NCI-H2227 treated with DMSO at 0.1 percent for 48 hours (cell line): ENCODE data around the gene SLC27A3.
"Not testable (repeated sequence)": the region's sequence is repeated elsewhere in the genome, so short reads cannot be mapped to it uniquely, and the experiment has no call there.

Experiments
- DNase-seq: peaks from one replicate; lab custom pipeline; 2025; lab: John Stamatoyannopoulos, UW

SLC27A3 gene

DNA sequence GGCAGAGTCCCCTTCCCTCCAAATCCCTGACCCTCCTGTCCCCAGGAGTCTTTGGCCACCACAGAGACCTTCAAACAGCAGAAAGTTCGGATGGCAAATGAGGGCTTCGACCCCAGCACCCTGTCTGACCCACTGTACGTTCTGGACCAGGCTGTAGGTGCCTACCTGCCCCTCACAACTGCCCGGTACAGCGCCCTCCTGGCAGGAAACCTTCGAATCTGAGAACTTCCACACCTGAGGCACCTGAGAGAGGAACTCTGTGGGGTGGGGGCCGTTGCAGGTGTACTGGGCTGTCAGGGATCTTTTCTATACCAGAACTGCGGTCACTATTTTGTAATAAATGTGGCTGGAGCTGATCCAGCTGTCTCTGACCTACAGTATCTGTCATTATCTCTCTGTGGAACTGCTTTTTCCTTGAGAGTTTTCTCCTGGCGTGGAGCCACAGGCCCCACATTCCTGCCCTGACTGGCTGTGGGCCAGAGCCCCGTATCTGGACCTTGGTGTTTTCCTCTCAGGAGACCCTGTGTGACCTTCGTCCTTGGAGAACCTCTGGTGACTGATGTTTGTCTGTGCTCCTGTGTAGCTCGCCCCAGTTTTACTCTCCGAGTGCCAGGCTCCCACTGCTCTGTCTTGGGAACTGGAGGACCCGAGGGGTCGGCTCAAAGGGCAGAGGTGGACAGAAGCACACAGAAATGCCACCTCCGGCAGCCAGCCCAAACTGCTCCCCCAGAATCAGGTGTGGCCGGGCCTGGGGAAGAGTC lies 4.8 kb downstream of the SLC27A3 start:
- no peak for DNase-seq

DNA sequence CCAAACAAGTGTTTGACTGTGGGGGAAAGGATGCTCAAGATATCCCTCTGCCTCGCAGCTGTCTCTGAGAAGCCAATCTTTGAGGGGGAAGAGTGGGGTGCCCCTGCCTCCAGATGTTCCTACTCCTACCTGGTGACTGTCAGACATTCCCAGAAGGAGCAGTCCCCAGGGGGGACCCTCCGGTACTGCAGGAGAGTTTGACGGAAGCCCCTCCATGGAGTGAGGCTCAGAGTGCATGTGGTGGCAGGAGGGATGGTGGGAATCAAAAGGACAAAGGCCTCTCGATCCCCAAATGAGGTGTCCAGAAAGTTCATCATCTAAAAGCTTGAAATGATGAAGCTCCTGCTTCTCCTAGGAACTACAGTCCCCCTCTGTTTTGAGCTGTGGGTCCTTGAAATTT lies 5.3 kb downstream of the SLC27A3 start:
- DNase-seq = no peak

DNA sequence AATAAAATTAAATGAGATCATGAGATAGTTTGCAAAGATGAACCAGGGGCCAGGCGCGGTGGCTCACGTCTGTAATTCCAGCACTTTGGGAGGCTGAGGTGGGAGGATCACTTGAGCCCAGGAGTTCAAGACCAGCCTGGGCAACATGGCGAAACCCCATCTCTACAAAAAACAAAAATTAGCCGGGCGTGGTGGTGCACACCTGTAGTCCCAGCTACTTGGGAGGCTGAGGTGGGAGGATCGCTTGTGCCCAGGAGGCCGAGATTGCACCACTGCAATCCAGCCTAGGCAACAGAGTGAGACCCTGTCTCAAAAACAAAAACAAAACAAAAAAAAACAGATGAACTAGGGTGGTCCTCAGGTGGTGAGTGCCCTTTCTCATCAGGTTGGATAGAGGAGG lies 7.4 kb downstream of the SLC27A3 start:
- DNase-seq = not testable (repeated sequence)

DNA sequence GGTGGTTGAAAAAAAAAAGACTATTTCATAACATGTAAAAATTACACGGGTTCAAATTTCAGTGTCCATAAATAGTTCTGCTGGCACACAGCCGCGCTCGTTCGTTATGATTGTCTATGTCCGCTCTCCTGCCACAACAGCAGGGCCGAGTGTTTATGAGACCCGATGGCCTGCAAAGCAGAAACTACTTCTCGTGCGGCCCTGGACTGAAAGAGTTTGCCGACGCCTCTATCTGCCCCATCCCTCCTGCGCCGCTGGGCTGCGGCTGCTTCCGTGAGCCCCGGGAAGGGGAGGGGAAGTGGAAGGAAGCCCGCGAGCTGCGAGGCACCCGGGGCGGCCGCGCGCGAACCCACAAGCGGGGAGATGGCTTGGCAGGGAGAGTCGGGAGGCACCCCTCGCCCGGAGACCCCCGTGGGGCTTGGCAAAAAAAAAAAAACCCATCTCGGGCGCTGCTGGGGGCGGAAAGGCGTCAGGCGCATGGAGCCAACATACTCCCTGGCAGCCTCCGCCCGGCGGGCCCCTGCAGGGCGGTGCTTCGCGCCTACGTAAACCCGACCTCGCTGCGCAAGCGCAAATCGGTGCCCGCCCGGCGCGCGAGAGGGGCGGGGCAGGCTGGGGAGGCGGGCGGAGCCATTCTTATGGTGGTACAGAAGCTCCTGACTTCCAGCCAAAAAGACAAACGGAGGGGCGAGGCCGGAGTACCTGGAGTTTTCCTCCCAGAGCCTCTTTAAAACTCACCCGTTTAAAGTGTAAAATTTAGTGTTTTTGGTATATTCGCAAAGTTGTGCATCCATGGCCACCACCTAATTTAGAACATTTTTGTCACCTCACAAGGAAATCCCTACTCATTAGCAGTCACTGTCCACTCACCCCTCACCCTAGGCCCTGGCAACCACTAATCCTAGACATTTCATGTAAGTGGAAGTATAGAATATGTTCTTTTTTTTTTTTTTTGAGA lies 8.3 kb downstream of the SLC27A3 start:
- DNase-seq = peak; percentile 93

DNA sequence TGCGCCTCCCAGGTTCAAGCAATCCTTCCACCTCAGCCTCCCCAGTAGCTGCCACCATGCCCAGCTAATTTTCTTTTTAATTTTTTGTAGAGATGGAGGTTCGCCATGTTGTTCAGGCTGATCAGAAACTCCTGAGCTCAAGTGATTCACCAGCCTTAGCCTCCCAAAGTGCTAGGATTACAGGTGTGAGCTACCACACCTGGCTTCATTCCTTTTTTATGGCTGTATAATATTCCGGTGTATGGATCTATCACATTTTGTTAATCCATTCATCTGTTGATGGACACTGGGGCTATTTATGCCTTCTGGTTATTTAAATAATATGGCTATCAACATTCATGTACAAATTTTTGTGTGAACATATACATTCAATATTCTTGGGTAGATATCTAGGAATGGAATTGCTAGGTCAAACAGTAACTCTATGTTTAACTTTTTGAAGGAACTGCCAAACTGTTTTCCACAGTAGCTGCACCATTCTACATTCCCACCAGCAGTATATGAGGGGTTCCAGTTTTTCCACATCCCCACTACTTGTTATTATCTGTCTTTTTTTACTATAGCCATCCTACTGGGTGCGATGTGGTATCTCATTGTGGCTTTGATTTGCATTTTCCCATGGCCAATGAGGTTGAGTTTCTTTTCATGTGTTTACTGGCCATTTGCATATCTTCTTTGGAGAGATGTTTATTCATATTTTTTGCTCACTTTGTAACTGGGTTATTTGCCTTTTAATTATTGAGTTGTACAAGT lies 11.0 kb downstream of the SLC27A3 start:
- no peak for DNase-seq

DNA sequence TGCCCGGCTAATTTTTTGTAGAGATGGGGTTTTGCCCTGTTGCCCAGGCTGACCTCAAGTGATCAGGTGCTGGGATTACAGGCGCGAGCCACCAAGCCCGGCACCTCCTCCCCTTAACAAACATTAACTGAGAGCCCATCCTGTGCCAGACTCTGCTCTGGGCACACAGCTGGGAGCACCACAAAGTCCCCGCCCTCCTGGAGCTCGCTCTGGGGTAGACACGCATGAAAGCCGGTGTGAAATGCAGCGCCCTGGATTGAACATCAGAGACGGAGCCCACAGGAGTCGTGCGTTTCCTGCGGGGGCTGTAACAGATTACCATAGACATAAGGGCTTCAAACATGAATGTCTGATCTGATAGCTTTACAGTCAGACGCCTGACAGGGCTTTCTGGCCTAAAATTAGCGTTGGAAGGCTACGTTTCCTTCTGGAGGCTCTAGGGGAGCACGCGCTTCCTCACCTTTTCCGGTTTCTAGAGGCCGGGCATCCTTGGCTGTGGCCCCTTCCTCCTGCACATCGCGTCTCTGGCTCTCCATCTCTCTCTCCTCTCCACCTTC lies 14.3 kb downstream of the SLC27A3 start:
- DNase-seq = no peak

DNA sequence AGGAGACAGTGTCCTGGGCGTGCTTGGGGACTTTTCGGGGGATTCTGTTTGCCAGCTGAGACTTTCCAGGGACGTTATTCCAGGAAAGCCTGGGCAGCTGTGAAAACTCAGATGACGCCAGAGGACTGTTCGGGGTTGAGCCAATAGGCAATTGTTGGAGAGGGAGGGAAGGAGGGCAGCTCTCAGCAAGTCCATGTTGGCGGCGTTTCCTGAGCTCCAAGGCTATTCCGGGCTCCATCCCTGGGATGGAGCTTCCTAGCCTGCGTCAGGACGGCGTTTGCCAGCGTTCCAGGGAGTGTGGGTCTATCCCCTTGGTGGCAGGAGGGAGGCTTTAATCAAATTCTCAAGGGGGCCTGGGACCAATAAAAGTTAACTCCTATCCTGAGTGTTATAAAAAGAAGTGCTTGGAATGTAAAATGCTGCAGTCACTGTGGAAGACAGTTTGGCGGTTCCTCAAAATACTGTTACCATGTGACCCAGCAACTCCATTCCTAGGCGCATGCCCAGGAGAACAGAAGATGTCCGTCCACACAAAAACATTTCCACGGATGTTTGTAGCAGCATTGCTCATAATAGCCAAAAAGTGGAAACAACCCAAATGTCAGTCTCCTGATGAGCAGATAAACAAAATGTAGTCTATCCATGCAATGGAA lies 15.2 kb downstream of the SLC27A3 start:
- no peak for DNase-seq

DNA sequence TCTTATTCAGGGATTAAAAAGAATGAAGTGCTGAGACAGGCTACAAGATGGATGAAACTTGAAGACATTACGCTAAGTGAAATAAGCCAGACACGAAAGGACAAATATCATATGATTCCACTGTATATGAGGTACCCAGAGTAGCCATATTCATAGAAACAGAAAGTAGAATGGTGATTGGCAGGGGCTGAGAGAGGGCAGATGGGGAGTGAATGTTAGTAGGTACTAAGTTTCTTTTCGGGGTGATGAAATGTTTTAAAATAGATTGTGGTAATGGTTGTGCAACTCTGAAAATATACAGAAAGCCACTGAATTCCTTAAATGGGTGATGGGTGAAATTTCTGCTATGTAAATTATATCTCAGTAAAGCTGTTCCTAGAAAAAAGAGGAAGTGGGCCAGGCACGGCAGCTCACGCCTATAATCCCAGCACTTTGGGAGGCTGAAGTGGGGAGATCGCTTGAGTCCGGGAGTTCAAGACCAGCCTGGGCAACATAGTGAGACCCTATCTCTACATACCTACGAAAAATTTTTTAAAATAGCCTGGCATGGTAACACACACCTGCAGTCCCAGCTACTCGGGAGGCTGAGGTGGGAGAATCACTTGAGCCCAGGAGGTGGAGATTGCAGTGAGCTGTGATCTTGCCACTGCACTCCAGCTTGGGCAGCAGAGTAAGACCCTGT lies 15.9 kb downstream of the SLC27A3 start:
- DNase-seq = no peak

DNA sequence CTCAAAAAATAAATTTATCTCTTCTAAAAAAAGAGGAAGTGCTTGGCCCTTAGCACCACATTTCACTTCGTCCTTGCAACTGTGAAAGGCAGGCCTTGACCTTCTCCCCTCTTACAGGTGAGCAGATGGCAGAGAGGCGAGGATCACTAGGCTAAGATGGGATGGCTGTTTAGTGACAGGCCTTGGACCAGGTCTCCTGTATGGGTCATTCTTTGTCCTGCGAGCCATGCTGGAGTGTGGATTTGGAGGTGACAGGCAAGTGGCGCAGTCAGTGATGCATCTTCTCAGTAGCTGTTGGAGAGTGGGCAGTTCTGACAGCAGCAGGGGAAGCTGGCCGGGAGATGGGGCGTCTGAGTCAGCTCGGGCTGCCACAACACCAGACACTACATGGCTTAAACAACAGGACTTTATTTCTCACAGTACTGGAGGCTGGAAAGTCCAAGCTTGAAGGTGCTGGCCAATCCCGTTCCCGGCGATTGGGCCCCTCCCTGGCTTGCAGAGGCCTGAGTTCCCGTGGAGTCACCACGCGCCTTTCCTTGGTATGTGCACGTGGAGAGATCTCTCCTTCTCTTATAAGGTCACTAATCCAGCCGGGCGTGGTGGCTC lies 16.5 kb downstream of the SLC27A3 start:
- DNase-seq = no peak

DNA sequence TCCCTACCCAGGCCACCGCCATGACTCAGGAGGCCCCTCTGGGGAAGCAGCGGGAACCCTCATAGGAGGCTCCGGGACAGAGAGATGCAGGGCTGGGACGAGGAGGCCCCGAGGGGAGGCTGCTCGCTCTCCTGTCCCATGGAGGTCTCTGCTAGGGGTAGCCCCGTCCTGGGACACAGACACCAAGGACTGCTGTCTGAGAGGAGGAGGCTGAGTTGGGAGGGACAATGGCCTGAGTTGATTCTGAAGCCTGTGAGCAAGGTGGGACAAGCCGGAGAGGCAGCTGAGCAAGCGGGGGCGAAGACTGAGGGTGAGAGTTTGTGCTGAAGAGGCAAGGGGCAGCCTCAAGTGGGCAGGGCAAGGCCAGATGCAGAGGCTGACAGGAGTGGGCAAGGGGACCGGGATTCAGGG lies 17.4 kb downstream of the SLC27A3 start:
- no peak for DNase-seq

DNA sequence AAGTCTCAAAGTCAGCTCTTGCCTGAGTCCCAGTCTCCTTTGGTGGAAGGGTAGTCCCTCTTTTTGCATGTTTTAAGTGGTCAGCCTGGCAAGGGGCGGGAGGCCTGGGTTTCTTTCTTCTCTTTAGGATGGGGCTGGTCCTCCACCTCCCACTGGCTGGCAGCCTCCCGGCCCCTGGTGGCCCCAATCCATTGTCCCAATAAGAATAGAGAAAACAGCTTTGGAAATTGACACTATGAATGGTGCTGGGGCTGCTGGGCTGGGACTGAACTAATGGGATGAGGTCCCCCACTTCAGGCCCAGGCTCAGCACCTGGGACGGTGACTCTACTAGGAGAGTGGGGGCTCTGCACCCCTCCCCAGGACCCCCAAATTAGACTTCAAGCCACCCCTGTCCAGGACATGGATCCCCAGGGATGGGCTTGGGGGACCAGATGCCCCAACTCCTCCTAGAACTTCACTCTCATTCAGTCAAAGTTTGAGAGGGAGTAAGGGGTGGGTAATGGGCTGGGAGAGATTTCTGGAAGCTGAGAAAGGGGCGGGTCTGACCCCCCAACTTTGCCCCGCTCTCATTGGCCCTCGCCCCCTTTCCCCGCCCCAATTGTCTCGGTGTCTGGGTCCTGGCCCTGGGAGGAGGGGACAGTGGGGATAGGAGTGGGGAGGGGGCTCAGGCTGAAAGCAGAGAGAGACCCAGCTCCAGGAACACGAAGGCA lies 18.2 kb downstream of the SLC27A3 start:
- no peak for DNase-seq

DNA sequence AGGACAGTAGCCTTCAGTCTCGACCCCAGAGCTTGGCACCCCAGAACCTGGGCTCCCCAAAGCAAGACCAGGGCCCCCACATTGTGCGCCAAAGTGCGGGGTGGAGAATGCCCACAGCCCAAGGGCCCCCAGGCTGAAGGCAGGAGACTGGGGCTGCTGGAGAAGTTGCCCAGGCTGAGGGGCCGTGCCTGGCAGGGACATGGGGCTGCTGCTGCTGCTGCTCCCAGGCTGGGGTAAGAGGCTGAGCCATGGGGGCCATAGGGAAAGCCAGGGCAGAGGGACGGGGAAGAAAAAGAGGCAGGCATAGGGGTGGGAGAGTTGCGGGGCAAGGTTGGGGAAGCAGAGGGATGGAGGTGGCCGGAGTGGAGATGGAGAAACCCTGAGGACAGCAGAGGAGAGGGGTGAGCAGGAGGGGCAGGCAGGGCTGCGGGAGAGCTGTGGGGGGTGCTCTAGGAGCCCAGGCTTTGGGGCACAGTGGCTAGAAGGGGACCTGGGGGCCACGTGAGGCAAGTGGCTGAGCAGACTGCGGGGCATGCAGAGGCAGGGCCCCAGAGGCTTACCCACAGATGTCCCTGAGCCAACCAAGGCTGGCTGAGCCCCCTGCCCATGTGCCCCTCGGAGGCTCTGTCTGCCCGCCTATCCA lies 18.9 kb downstream of the SLC27A3 start:
- no peak for DNase-seq

DNA sequence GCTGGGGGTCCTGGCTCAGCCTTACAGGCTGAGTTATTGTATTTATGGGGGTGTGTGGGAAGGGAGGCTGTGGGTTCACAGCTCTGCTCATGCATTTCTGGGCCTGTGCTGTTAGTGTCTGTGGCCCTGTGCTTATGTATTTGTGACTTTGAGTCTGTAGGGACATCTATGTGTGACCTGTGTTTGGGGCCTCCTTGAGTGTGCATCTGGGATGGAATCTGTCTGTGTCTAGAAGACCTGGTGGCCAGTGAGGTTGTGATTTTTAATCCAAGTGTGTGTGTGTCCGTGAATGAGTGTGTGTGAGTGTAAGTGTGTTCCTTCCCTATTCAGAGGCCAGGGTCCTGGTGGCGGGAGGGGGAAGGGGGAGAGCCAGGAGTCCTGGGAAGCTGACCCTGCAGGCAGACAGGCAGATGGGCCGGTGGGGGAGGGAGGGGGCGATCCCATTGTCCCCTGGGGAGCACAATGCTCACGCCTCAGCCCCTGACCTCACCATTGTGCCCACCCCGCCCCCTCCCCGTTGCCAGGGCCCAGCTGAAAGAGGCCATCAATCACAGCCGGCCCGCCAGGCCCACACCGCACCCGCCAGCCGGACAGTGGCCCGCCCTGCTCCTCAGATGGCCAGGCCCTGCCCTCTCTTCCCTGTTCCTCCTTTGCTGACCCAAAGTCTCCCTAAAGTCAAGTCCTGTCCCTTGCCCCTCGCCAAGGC lies 19.6 kb downstream of the SLC27A3 start:
- peak; percentile 25 for DNase-seq

DNA sequence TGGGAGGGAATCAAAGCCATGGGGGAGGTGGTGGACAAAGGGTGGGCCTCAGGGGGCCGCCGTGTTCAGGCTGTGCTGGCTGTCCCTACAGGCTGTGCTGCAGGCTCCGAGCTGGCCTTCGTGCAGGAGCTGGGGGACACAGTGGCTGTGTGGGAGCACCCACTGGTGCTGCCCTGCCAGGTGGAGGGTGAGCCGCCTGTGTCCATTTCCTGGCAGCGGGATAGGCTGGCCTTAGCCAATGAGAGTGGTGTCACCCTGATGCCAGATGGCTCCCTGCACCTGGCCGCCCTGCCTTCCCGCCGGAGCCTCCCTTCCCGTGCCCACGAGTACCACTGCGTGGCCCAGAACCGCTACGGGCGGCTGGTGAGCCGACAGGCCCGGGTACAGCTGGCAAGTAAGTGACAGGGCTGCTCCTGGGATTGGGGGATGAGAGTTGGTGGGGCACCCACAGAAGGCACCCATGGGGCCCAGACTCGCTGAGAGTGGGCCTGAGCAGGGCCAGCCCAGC lies 20.2 kb downstream of the SLC27A3 start:
- no peak for DNase-seq

DNA sequence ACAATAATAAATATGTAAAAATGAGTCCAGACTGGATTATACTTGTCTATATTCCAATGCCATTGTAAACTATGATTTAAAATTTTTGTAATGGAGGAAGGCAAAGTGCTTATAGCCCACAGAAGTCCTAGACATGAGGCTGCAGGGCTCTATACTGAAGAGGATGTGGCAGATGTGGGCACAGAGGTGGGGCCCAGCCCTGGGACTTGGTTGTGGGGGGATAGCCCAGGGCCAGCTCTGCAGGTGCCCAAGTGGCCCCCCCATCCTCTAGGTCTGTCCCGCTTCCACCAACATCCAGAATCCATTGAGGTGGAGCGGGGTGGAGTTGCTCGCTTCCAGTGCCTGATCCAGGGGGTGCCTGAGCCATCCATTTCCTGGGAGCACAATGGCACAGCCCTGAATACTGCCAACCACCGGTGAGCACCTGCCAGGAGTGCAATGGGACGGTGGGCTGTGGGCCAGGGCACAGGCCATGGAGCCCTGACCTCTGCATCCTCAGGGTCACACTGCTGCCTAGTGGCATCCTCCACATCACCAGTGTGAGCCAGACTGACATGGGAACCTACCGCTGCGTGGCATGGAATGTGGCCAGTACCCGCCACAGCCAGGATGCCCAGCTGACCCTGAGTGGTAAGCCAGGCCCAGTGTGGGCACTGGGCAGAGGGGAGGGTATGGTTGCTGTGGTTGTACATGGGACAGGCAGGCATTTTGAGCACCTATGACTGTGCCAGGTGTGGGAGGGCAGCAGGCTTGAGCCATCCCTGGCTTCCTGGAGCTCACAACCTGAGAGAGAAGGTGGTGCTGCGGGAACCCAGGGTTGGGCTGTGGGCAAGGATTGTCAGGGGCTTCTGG lies 21.0 kb downstream of the SLC27A3 start:
- DNase-seq = no peak

DNA sequence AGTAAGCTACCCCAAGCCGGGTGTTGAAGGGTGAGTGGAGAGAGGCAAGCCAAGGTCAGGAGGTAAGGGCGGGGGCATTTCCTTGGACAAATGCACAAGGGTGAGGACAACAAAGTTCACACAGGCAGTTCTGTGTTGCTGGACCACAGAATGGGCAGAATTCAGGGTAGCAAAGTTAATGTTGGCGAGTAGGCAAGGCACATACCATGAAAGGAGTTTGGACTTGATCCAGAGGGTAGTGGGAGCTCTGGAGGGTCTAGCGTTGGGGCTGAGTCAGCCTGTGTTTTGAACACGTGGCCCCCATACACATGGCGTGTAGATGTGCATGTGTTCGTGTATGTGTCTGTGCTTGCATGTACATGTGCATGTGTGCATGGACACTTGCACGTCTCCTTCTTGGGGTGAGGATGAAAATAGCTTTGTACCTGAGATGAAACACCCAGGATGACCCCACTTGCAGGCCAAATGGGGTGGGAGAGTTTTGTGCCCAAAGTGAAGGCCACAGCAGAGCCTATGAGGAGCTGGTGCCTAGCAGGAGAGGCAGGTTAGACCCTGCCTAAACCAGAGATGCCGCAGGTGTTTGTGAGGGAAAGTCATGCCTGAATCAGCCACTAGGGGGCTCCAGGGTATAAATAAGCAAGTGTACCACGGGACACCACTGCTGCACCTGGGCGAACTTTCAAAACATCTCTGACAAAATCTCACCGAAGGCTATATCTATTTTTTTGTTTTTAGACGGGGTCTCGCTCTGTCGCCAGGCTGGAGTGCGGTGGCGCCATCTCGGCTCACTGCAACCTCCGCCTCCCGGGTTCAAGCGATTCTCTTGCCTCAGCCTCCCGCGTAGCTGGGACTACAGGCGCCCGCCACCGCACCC lies 21.8 kb downstream of the SLC27A3 start:
- DNase-seq = no peak

DNA sequence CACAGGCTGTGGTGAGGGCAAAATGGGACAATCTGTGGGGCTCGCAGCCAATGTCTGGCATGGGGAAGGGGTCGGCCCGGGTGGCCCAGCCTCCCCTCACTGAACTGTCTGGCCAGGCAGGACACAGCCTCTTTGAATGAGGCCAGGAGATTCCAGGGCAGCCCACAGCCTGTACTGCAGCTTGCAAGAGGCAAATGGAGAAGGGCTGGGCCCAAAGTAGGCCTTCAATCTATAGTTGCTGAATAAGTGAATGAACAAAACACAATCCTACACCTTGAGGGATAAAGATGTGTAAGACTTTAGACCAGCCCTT lies 23.2 kb downstream of the SLC27A3 start:
- DNase-seq = no peak
